Astrocyte (in vitro differentiated cells and primary cell): ENCODE data around the gene DENND2A. TPM values are rescaled to one million over a fixed set of nuclear protein-coding genes. Genes with fewer than 3 reads are reported as not detected.
"Not testable (repeated sequence)": the region's sequence is repeated elsewhere in the genome, so short reads cannot be mapped to it uniquely, and the experiment has no call there.

Experiments
- DNase-seq: peaks from one replicate; pipeline ENCODE4 v3.0.0-alpha.2; 2010; ENCODE audit warnings: low read depth
- FAIRE-seq: peaks from 2 replicates; lab custom pipeline; 2011; peaks lifted over from hg19 to GRCh38; lab: Jason Lieb, UNC
- H2AFZ ChIP-seq: 2 replicates; pipeline ENCODE4 v1.6.0; 2012; ENCODE audit warnings: low read depth, low read length, inconsistent platforms
- H3K27ac ChIP-seq: 2 replicates; pipeline ENCODE4 v1.5.1; 2011; ENCODE audit warnings: low read depth, low read length, inconsistent platforms
- H3K27me3 ChIP-seq: 2 replicates; pipeline ENCODE4 v1.6.0; 2011; ENCODE audit warnings: low read length, inconsistent platforms; ENCODE audit not compliant: insufficient read depth
- H3K36me3 ChIP-seq: 2 replicates; pipeline ENCODE4 v1.5.1; 2011; ENCODE audit warnings: low read length, inconsistent platforms; ENCODE audit not compliant: insufficient read depth
- H3K4me1 ChIP-seq: 2 replicates; pipeline ENCODE4 v1.5.1; 2011; ENCODE audit warnings: low read length, inconsistent platforms; ENCODE audit not compliant: insufficient read depth
- H3K4me2 ChIP-seq: 2 replicates; pipeline ENCODE4 v1.6.0; 2012; ENCODE audit warnings: low read length, inconsistent platforms
- H3K4me3 ChIP-seq: 2 replicates; pipeline ENCODE4 v1.5.1; 2011; ENCODE audit warnings: low read depth, mild to moderate bottlenecking, low read length, inconsistent platforms; ENCODE audit not compliant: insufficient read depth
- H3K79me2 ChIP-seq: 2 replicates; pipeline ENCODE4 v1.6.0; 2012; ENCODE audit warnings: mild to moderate bottlenecking, low read length, inconsistent platforms; ENCODE audit not compliant: insufficient read depth
- H3K9ac ChIP-seq: 2 replicates; pipeline ENCODE4 v1.6.0; 2012; ENCODE audit warnings: mild to moderate bottlenecking, low read length, inconsistent platforms
- H3K9me3 ChIP-seq: 2 replicates; pipeline ENCODE4 v1.5.1; 2012; ENCODE audit warnings: low read depth, mild to moderate bottlenecking, low read length, inconsistent platforms; ENCODE audit not compliant: insufficient read depth
- H4K20me1 ChIP-seq: 2 replicates; pipeline ENCODE4 v1.6.0; 2012; ENCODE audit warnings: low read length, inconsistent platforms; ENCODE audit not compliant: insufficient read depth
- H3K27ac Mint-ChIP-seq: one replicate; pipeline ENCODE4 v1.8.0; 2021; ENCODE audit warnings: mild to moderate bottlenecking, mixed read lengths; ENCODE audit not compliant: unreplicated experiment
- H3K27me3 Mint-ChIP-seq: one replicate; pipeline ENCODE4 v1.8.0; 2021; ENCODE audit warnings: low read depth, mixed read lengths; ENCODE audit not compliant: unreplicated experiment
- H3K36me3 Mint-ChIP-seq: one replicate; pipeline ENCODE4 v1.8.0; 2021; ENCODE audit warnings: low read depth, mixed read lengths; ENCODE audit not compliant: unreplicated experiment
- H3K4me1 Mint-ChIP-seq: one replicate; pipeline ENCODE4 v1.8.0; 2021; ENCODE audit warnings: low read depth, mixed read lengths; ENCODE audit not compliant: unreplicated experiment
- H3K4me3 Mint-ChIP-seq: one replicate; pipeline ENCODE4 v1.8.0; 2021; ENCODE audit warnings: mild to moderate bottlenecking, moderate library complexity, mixed read lengths; ENCODE audit not compliant: unreplicated experiment
- H3K9me3 Mint-ChIP-seq: one replicate; pipeline ENCODE4 v1.8.0; 2021; ENCODE audit warnings: mild to moderate bottlenecking, mixed read lengths; ENCODE audit not compliant: unreplicated experiment
- CTCF ChIP-seq: IDR thresholded peaks from 2 replicates; pipeline ENCODE4 v1.5.1; 2011; ENCODE audit warnings: low read depth, mild to moderate bottlenecking, inconsistent platforms, low read length, moderate library complexity; ENCODE audit not compliant: insufficient read depth
- EZH2 ChIP-seq: IDR thresholded peaks from 2 replicates; pipeline ENCODE4 v1.6.1; 2012; ENCODE audit warnings: mild to moderate bottlenecking, low read length, inconsistent platforms; ENCODE audit not compliant: insufficient read depth
- total RNA-seq: library from RNA; stranded (reverse); gene quantifications from 2 replicates; pipeline ENCODE4 v1.2.1, GENCODE V29; 2021

DENND2A gene
- total RNA-seq, 1 donor from 2014 or later: 42.1 TPM

- Histone ChIP-seq H3K27me3 (no peaks in the 10 kb centered on the region), H3K27ac (no peak overlapping the region), H3K4me3 (no peak overlapping the region), H2AFZ (no peak overlapping the region), H3K79me2 (no peaks in the 10 kb centered on the region), H3K9me3 (no peaks in the 10 kb centered on the region), H3K4me1 (peaks cover 7% of the 10 kb centered on the region), H4K20me1 (no peaks in the 10 kb centered on the region), H3K9ac (no peak overlapping the region), H3K36me3 (no peaks in the 10 kb centered on the region), H3K4me2 (no peak overlapping the region)
- Mint-ChIP-seq H3K27me3 (peaks cover 2% of the 10 kb centered on the region), H3K36me3 (peaks cover 25% of the 10 kb centered on the region), H3K4me1 (peaks cover 8% of the 10 kb centered on the region), H3K27ac (no peak overlapping the region), H3K4me3 (no peak overlapping the region), H3K9me3 (no peaks in the 10 kb centered on the region)
- no peak for FAIRE-seq
- no peak for TF ChIP-seq CTCF
- TF ChIP-seq EZH2: no peak
- no peak for DNase-seq
These were observed 37.6 kb upstream of the DENND2A start for GRCh38 chr7:140678081-140678815.

GRCh38 chr7:140677496-140677895 lies 36.9 kb upstream of the DENND2A start:
- no peak overlapping the region for H2AFZ ChIP-seq
- H4K20me1 ChIP-seq: no peaks in the 10 kb centered on the region
- no peak for TF ChIP-seq EZH2
- TF ChIP-seq CTCF: no peak
- H3K4me1 Mint-ChIP-seq: peaks cover 8% of the 10 kb centered on the region
- no peak overlapping the region for H3K9ac ChIP-seq
- no peaks in the 10 kb centered on the region for H3K79me2 ChIP-seq
- FAIRE-seq (no peak), DNase-seq (no peak)
- no peaks in the 10 kb centered on the region for H3K9me3 ChIP-seq
- no peak overlapping the region for H3K4me3 Mint-ChIP-seq
- H3K4me1 ChIP-seq: peaks cover 8% of the 10 kb centered on the region
- H3K27me3 Mint-ChIP-seq: peaks cover 2% of the 10 kb centered on the region
- no peak overlapping the region for H3K4me2 ChIP-seq
- no peak overlapping the region for H3K27ac Mint-ChIP-seq
- no peaks in the 10 kb centered on the region for H3K9me3 Mint-ChIP-seq
- no peak overlapping the region for H3K4me3 ChIP-seq
- no peaks in the 10 kb centered on the region for H3K27me3 ChIP-seq
- no peak overlapping the region for H3K27ac ChIP-seq
- no peaks in the 10 kb centered on the region for H3K36me3 ChIP-seq
- H3K36me3 Mint-ChIP-seq: peaks cover 25% of the 10 kb centered on the region

GRCh38 chr7:140676956-140677355 lies 36.3 kb upstream of the DENND2A start:
- H3K79me2 ChIP-seq, H3K27me3 ChIP-seq, H3K4me3 ChIP-seq, H3K27ac ChIP-seq, DNase-seq, FAIRE-seq, H4K20me1 ChIP-seq, H2AFZ ChIP-seq, H3K9me3 ChIP-seq, H3K4me1 Mint-ChIP-seq, H3K4me3 Mint-ChIP-seq, H3K4me1 ChIP-seq, H3K27ac Mint-ChIP-seq, H3K9ac ChIP-seq, H3K36me3 ChIP-seq, H3K9me3 Mint-ChIP-seq, H3K4me2 ChIP-seq, H3K27me3 Mint-ChIP-seq: not testable (repeated sequence)
- peaks cover 25% of the 10 kb centered on the region for H3K36me3 Mint-ChIP-seq
